HG03520 (cell line): ENCODE data around the gene TMCC2.

Source experiments
- ATAC-seq: cut with Tn5 transposase; IDR thresholded peaks from one replicate; pipeline ENCODE4 v1.9.1; 2021; ENCODE audit warnings: mild to moderate bottlenecking, moderate library complexity; ENCODE audit not compliant: unreplicated experiment

Gene TMCC2

GRCh38 chr1:205301205-205301821, 73.6 kb downstream of the TMCC2 start:
- no peak for ATAC-seq

GRCh38 chr1:205301842-205302588, 74.3 kb downstream of the TMCC2 start:
- ATAC-seq = no peak

GRCh38 chr1:205303247-205303888, 75.6 kb downstream of the TMCC2 start:
- no peak for ATAC-seq

DNA sequence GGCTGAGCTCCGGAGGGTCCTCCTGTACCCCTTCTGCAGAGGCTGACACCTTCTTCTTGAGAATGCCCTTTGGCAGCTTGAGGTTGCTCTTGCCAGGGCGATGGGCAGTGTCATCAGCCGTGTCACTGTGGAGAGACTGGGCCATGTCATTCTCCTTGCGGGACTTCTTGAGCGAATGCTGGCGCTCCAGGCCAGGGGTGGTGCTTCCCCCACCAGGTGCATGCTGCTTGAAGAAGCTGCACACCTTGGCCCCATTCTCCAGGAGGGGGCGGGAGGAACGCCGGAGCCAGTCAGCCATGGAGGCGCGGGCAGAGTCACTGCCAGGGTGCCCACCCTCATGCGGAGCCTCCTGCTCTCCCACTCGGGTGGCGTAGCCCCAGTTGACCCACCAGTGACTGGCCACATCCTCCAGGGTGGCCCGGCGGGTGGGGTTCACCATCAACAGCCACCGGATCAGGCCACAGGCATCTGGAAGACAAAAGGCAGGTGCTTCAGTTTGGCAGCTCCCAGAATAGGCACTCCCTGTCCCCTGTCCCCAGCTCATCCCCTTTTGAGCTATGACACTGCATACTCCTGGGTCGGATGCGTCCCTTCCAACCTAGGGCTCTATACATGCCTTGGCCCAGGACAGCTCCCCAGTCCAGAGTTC, 76.4 kb downstream of the TMCC2 start:
- ATAC-seq = no peak

- ATAC-seq = no peak
Measured at GRCh38 chr1:205304695-205305070, 76.9 kb downstream of the TMCC2 start.

DNA sequence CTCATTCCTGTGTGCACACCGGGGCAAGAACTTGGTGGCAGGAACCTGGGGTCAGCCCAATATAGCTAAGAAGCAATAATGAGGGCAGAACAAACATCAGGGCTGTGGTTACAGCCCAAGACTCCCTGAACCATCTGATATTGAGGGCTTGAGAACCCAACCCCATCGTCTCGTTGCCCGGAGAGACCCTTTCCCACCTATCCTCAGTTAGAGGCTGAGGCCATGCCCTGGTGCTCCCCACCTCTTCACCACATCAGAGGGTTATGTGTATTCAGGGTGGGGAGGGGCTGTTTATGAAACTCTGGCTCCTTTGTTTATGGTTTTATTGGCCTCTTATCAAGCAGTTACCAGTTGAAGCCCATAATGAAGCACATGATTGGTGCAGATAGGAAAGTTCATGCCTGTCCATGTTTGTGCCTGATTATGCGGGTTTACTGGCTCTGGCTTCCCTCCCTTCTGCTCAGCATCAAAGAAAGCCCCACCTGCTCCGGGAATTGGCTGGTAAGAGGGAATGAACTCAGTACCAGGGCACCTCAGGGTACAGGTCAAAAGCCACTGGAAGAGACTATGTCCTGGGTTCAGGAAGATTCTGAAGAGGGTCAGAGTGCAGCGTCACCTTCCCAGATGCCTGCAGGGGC, 79.3 kb downstream of the TMCC2 start:
- no peak for ATAC-seq

GRCh38 chr1:205309741-205310140, 82.0 kb downstream of the TMCC2 start:
- ATAC-seq = no peak

DNA sequence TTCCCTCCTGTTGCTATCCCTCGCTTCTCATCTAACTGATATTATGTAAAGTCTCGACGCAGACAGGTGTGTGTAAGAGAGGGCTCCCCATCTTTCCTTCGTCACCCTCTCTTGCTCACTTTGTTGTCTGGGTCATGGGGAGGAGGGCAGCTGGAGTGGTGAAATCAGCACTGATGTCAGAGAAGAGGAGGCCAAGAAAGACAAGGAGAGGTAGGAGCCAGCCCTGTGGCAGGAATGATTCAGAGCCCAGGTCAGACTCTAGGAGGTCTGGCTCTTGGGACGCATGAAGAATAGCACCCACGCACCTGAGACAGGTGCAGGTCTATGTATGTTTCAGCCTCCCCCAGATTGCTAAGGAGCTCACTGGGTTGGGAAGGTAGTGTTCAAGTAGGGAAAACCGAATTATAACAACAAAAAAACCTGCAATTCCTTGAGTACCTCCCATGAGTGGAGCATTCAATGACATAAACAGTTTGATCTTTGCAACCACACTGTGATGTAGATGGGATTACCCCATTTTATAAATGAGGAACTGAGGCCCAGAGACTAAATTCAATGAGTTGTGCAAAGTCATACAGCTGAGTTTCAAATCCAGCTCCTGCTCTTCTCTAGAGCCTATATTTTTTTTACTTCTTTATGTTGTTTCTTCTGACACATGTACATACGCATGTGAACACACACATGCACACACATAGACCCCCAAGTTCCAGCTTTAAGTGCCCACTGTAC, 83.4 kb downstream of the TMCC2 start:
- no peak for ATAC-seq

GRCh38 chr1:205312866-205313562, 85.3 kb downstream of the TMCC2 start:
- no peak for ATAC-seq

DNA sequence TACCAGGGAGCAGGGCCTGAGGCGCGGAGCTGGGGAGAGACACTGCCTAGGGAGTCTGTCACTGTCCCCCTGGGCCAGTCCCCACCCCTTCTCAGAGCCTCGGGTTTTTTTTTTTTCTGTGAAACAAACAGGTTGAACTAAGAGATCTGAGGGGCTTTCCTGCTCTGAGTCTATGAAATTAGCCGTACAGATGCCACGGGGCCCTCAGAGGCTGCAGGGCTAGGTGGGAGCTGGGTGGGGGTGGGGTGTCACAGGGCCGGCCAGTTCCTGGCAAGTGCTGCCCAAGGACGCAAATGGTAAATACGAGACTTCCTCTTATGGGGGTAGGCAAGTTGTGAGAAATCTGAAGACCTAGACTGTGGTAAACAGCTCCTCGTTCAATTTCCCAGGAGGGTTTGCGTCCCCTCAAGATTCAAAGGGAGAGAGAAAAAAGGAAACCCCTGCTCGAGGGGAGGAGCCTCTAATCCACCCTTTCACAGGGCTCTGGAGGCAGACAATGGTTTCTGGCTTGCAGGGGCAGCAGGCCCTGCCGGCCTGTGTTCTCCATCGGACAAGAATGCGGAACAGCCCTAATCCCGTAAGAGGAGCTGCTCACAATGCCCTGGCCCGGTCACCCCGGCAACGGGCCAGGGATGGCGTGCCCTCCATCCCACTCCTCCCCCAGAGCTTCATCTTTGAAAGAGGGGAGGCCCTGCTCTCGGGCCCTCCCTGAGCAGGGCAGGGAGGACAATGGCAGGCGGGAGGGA, 86.0 kb downstream of the TMCC2 start:
- ATAC-seq = no peak

DNA sequence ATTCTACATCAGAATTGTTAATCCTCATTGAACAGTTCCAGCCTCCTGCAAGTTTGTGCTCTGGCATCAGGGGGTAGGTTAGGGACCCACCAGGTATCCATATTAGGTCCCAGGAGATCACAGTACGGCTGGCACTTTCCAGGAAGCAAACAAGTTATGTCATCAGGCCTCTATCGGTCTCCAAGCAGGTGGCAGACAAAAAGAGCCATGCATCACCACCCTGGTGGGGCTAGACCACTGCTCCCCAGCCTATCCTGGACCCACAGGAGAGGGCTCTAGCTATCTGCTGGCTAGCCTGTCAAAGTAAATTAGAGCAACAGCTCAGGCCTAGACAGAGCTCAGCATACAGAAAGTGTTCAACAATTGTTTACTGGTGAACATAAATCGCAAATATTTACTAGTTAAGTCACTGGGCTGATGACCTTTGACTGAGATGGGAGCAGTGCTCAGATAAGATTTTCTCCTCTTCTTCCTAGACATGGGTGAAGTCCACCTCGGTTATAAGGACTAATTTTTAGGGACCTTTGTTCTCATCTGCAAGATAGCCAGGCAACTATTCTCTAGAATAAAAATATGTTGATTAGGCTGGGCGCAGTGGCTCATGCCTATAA, 87.4 kb downstream of the TMCC2 start:
- no peak for ATAC-seq

- no peak for ATAC-seq
Measured at GRCh38 chr1:205316161-205316566, 88.4 kb downstream of the TMCC2 start.

DNA sequence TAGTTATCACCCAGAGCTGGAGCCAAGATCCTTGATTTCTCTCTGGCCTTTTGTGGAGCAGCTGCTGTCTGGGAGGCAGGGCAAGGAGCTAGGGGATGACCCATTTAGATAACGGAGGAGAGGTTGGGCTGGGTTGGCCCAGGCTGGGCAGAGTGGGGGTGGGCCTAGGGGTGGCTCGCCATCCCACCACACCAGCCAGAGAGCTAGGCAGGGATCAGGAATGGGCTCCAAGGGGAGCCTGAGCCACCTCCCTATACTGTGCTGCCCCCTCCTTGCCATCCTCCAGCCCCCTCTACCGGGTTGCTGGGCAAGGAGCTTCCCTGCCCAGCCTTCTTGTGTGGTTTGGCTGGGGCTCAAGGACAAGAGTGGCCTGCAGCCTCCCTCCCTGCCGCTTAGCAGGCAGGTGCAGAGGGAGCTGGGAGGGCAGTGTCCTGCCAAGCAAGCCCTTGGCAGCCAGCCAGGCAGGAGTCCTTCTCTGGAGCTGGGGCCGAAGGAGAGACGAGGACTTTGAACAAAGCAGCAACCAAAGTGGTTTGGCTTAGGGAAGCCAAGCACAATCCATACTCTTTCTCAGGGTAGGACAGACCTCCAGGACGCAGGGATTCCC, 89.7 kb downstream of the TMCC2 start:
- no peak for ATAC-seq

- no peak for ATAC-seq
Measured at GRCh38 chr1:205318231-205318991, 90.7 kb downstream of the TMCC2 start.

- no peak for ATAC-seq
Measured at GRCh38 chr1:205319081-205320018, 91.6 kb downstream of the TMCC2 start.

GRCh38 chr1:205321162-205321958, 93.6 kb downstream of the TMCC2 start, which contains the start of gene NUAK2:
TSS of gene NUAK2 (minus strand) at chr1:205321745. CDS start at chr1:205321628, 117 bp downstream.
- no peak for ATAC-seq
